Astrocyte (in vitro differentiated cells and primary cell): ENCODE results near the gene MBP. TPM values are rescaled to one million over a fixed set of nuclear protein-coding genes. Genes with fewer than 3 reads are reported as not detected.

Source experiments
- DNase-seq: peaks from one replicate; pipeline ENCODE4 v3.0.0-alpha.2; 2010; ENCODE audit warnings: low read depth
- FAIRE-seq: peaks from 2 replicates; lab custom pipeline; 2011; peaks lifted over from hg19 to GRCh38; lab: Jason Lieb, UNC
- H2AFZ ChIP-seq: 2 replicates; pipeline ENCODE4 v1.6.0; 2012; ENCODE audit warnings: low read depth, low read length, inconsistent platforms
- H3K27ac ChIP-seq: 2 replicates; pipeline ENCODE4 v1.5.1; 2011; ENCODE audit warnings: low read depth, low read length, inconsistent platforms
- H3K27me3 ChIP-seq: 2 replicates; pipeline ENCODE4 v1.6.0; 2011; ENCODE audit warnings: low read length, inconsistent platforms; ENCODE audit not compliant: insufficient read depth
- H3K36me3 ChIP-seq: 2 replicates; pipeline ENCODE4 v1.5.1; 2011; ENCODE audit warnings: low read length, inconsistent platforms; ENCODE audit not compliant: insufficient read depth
- H3K4me1 ChIP-seq: 2 replicates; pipeline ENCODE4 v1.5.1; 2011; ENCODE audit warnings: low read length, inconsistent platforms; ENCODE audit not compliant: insufficient read depth
- H3K4me2 ChIP-seq: 2 replicates; pipeline ENCODE4 v1.6.0; 2012; ENCODE audit warnings: low read length, inconsistent platforms
- H3K4me3 ChIP-seq: 2 replicates; pipeline ENCODE4 v1.5.1; 2011; ENCODE audit warnings: low read depth, mild to moderate bottlenecking, low read length, inconsistent platforms; ENCODE audit not compliant: insufficient read depth
- H3K79me2 ChIP-seq: 2 replicates; pipeline ENCODE4 v1.6.0; 2012; ENCODE audit warnings: mild to moderate bottlenecking, low read length, inconsistent platforms; ENCODE audit not compliant: insufficient read depth
- H3K9ac ChIP-seq: 2 replicates; pipeline ENCODE4 v1.6.0; 2012; ENCODE audit warnings: mild to moderate bottlenecking, low read length, inconsistent platforms
- H3K9me3 ChIP-seq: 2 replicates; pipeline ENCODE4 v1.5.1; 2012; ENCODE audit warnings: low read depth, mild to moderate bottlenecking, low read length, inconsistent platforms; ENCODE audit not compliant: insufficient read depth
- H4K20me1 ChIP-seq: 2 replicates; pipeline ENCODE4 v1.6.0; 2012; ENCODE audit warnings: low read length, inconsistent platforms; ENCODE audit not compliant: insufficient read depth
- H3K27ac Mint-ChIP-seq: one replicate; pipeline ENCODE4 v1.8.0; 2021; ENCODE audit warnings: mild to moderate bottlenecking, mixed read lengths; ENCODE audit not compliant: unreplicated experiment
- H3K27me3 Mint-ChIP-seq: one replicate; pipeline ENCODE4 v1.8.0; 2021; ENCODE audit warnings: low read depth, mixed read lengths; ENCODE audit not compliant: unreplicated experiment
- H3K36me3 Mint-ChIP-seq: one replicate; pipeline ENCODE4 v1.8.0; 2021; ENCODE audit warnings: low read depth, mixed read lengths; ENCODE audit not compliant: unreplicated experiment
- H3K4me1 Mint-ChIP-seq: one replicate; pipeline ENCODE4 v1.8.0; 2021; ENCODE audit warnings: low read depth, mixed read lengths; ENCODE audit not compliant: unreplicated experiment
- H3K4me3 Mint-ChIP-seq: one replicate; pipeline ENCODE4 v1.8.0; 2021; ENCODE audit warnings: mild to moderate bottlenecking, moderate library complexity, mixed read lengths; ENCODE audit not compliant: unreplicated experiment
- H3K9me3 Mint-ChIP-seq: one replicate; pipeline ENCODE4 v1.8.0; 2021; ENCODE audit warnings: mild to moderate bottlenecking, mixed read lengths; ENCODE audit not compliant: unreplicated experiment
- CTCF ChIP-seq: IDR thresholded peaks from 2 replicates; pipeline ENCODE4 v1.5.1; 2011; ENCODE audit warnings: low read depth, mild to moderate bottlenecking, inconsistent platforms, low read length, moderate library complexity; ENCODE audit not compliant: insufficient read depth
- EZH2 ChIP-seq: IDR thresholded peaks from 2 replicates; pipeline ENCODE4 v1.6.1; 2012; ENCODE audit warnings: mild to moderate bottlenecking, low read length, inconsistent platforms; ENCODE audit not compliant: insufficient read depth
- total RNA-seq: library from RNA; stranded (reverse); gene quantifications from 2 replicates; pipeline ENCODE4 v1.2.1, GENCODE V29; 2021

The MBP gene
- total RNA-seq, 1 donor from 2014 or later = 11.4 TPM

- Histone ChIP-seq H3K27ac (no peak overlapping the region), H3K9ac (no peak overlapping the region), H3K4me3 (no peak overlapping the region), H3K4me1 (peaks cover 60% of the 10 kb centered on the region), H3K79me2 (no peaks in the 10 kb centered on the region), H2AFZ (no peak overlapping the region), H3K9me3 (no peaks in the 10 kb centered on the region), H3K4me2 (no peak overlapping the region), H3K36me3 (no peaks in the 10 kb centered on the region), H3K27me3 (no peaks in the 10 kb centered on the region), H4K20me1 (no peaks in the 10 kb centered on the region)
- TF ChIP-seq CTCF = no peak
- TF ChIP-seq EZH2 = no peak
- Mint-ChIP-seq H3K27ac (no peak overlapping the region), H3K27me3 (no peaks in the 10 kb centered on the region), H3K4me3 (no peak overlapping the region), H3K36me3 (no peaks in the 10 kb centered on the region), H3K4me1 (peaks cover 58% of the 10 kb centered on the region), H3K9me3 (no peaks in the 10 kb centered on the region)
- DNase-seq (no peak), FAIRE-seq (peak; percentile 34)
These were observed 26.9 kb downstream of the MBP start for GRCh38 chr18:77105680-77106079.

- no peak for FAIRE-seq
- no peak overlapping the region for H3K4me2 ChIP-seq
- TF ChIP-seq EZH2 = no peak
- no peak for TF ChIP-seq CTCF
These were observed 27.6 kb downstream of the MBP start for GRCh38 chr18:77105028-77105427.

GRCh38 chr18:77103991-77104531 lies 28.5 kb downstream of the MBP start:
- DNase-seq (no peak), FAIRE-seq (no peak)
- H3K27me3 ChIP-seq = no peaks in the 10 kb centered on the region
- H3K4me3 ChIP-seq = no peak overlapping the region
- Mint-ChIP-seq H3K4me3 (no peak overlapping the region), H3K36me3 (peaks cover 2% of the 10 kb centered on the region), H3K4me1 (peaks cover 58% of the 10 kb centered on the region), H3K9me3 (no peaks in the 10 kb centered on the region), H3K27me3 (no peaks in the 10 kb centered on the region), H3K27ac (peak overlapping the region; percentile 97)
- no peaks in the 10 kb centered on the region for H3K36me3 ChIP-seq
- no peak overlapping the region for H2AFZ ChIP-seq
- TF ChIP-seq CTCF = no peak
- TF ChIP-seq EZH2 = no peak
- H3K79me2 ChIP-seq = no peaks in the 10 kb centered on the region
- peak overlapping the region; percentile 81 for H3K4me2 ChIP-seq
- peak overlapping the region; percentile 95 for H3K27ac ChIP-seq
- peaks cover 63% of the 10 kb centered on the region for H3K4me1 ChIP-seq
- H4K20me1 ChIP-seq = no peaks in the 10 kb centered on the region
- H3K9ac ChIP-seq = peak overlapping the region; percentile 48
- no peaks in the 10 kb centered on the region for H3K9me3 ChIP-seq

More at GRCh38 chr18:77105028-77105427, 27.6 kb downstream of the MBP start:
- Histone ChIP-seq H3K4me3 (no peak overlapping the region), H2AFZ (no peak overlapping the region), H3K79me2 (no peaks in the 10 kb centered on the region), H3K4me1 (peaks cover 63% of the 10 kb centered on the region), H3K27ac (no peak overlapping the region), H3K9ac (no peak overlapping the region), H3K9me3 (no peaks in the 10 kb centered on the region), H3K27me3 (no peaks in the 10 kb centered on the region), H4K20me1 (no peaks in the 10 kb centered on the region), H3K36me3 (no peaks in the 10 kb centered on the region)
- Mint-ChIP-seq H3K27me3 (no peaks in the 10 kb centered on the region), H3K27ac (no peak overlapping the region), H3K4me3 (no peak overlapping the region), H3K4me1 (peaks cover 58% of the 10 kb centered on the region), H3K9me3 (no peaks in the 10 kb centered on the region), H3K36me3 (peaks cover under 1% of the 10 kb centered on the region)
- DNase-seq = no peak
